Measurements from ENCODE around the gene S100A5.

DNA sequence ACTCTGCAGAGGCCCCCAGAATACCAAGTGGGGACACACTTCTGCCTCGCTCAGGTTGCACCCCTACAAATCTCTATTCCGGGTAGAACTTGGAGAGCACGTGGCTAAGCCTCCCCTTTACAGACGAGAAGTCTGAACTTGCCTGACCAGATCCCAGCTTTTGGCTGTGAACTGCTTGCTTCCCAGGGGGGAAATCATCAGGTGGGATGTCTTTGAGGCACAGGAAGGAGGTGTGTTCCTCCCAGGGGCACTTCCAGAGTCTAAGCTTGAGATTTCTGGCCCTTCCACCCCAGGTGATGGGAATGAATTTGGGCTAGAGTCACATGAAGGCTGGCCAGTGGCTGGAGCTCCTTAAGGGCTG is 9.6 kb upstream of the S100A5 start:
- TF ChIP-seq CTCF (IDR thresholded peaks at IDR 0.05): no peak
- TF ChIP-seq POLR2A (IDR thresholded peaks at IDR 0.05): no peak

Measured in thyroid gland (tissue), 4 donors.